Aorta (tissue), 5 donors: ENCODE measurements around the gene TMEM88. TPM values are rescaled to one million over a fixed set of nuclear protein-coding genes. Genes with fewer than 3 reads are reported as not detected.

Source experiments
- ATAC-seq: fragments of 200-7000 bp; cut with Tn5 transposase; one replicate; pipeline ENCODE4 v1.9.1; 2022; ENCODE audit warnings: moderate library complexity; ENCODE audit not compliant: low FRiP score
- DNase-seq, 2 donors: peaks; one replicate each; pipeline ENCODE4 v3.0.0-alpha.2; 2020
- H3K27ac ChIP-seq, 2 donors: one replicate each; pipeline ENCODE4 v1.5.1; 2013; ENCODE audit warnings: low read length in 2 of 2, mild to moderate bottlenecking in 2 of 2, moderate library complexity in 2 of 2, control low read depth in 1 of 2, inconsistent platforms in 1 of 2, low read depth in 1 of 2
- H3K27me3 ChIP-seq, 2 donors: one replicate each; pipeline ENCODE4 v1.6.1; 2013; ENCODE audit warnings: control low read depth in 1 of 2, low read length in 1 of 2, mild to moderate bottlenecking in 1 of 2, moderate library complexity in 1 of 2; ENCODE audit not compliant: insufficient read depth in 2 of 2, control insufficient read depth in 1 of 2
- H3K36me3 ChIP-seq, 2 donors: one replicate each; pipeline ENCODE4 v1.6.1; 2013; ENCODE audit warnings: control low read depth in 1 of 2, low read length in 1 of 2, mild to moderate bottlenecking in 1 of 2; ENCODE audit not compliant: insufficient read depth in 2 of 2, control insufficient read depth in 1 of 2
- H3K4me1 ChIP-seq, 2 donors: one replicate each; pipeline ENCODE4 v1.6.1; 2013; ENCODE audit warnings: low read length in 2 of 2, control low read depth in 1 of 2, mild to moderate bottlenecking in 1 of 2, moderate library complexity in 1 of 2; ENCODE audit not compliant: insufficient read depth in 2 of 2, control insufficient read depth in 1 of 2
- H3K4me3 ChIP-seq, 2 donors: one replicate each; pipeline ENCODE4 v1.5.1; 2013; ENCODE audit warnings: low read length in 2 of 2, control low read depth in 1 of 2, mild to moderate bottlenecking in 1 of 2
- H3K9me3 ChIP-seq: one replicate; pipeline ENCODE4 v1.6.1; 2013; ENCODE audit warnings: mild to moderate bottlenecking, low read length; ENCODE audit not compliant: control insufficient read depth
- WGBS, 2 donors: extraction: QIAGEN DNeasy Blood & Tissue Kit; methylation state at CpG; one replicate each; pipeline ENCODE4 v1.1.7; 2013; 5-methylcytosine and 5-hydroxymethylcytosine counted together
- intact Hi-C, 2 donors: fragments of 100-400 bp; cut with DNase I; formaldehyde crosslinking; loops; one replicate each; pipeline versions ENCODE4 v1.14.2 to v1.15.0; 2022
- polyA plus RNA-seq, 2 donors: library from polyadenylated mRNA; stranded (reverse); fragments of 200-250 nt; gene quantifications; one replicate each; pipeline ENCODE4 v1.2.3, GENCODE V29; 2013
- total RNA-seq, 2 donors: library from RNA; stranded (reverse); fragmentation: NEBNext Ultra II Directional; extraction: Animal tissue kit (Norgen Biotek cat#: 25700); gene quantifications; one replicate each; pipeline ENCODE4 v1.2.1, GENCODE V29; 2021
- donor health status: healthy with polysubstance abuse.
- donor health status: Bipolar disorder and iron deficiency.
- donor health status: DM: no; HTN: no; CAD: no.
- donor health status: DM: no; HTN: no; CAD: no.
- donor health status: DM: yes; HTN: yes; CAD: no.

The TMEM88 gene
- total and polyA plus RNA-seq, 4 donors, result 4.5 to 28.6 (median 16.0) TPM; not detected in 1

- intact Hi-C loops, result no loop called here
- H3K27me3 ChIP-seq, result no peaks in the 10 kb centered on the region
- 86 to 89% methylated on average over 2 of the region's 2 CpGs for WGBS, 2 donors
- ATAC-seq (no peak), DNase-seq (no peak)
- H3K9me3 ChIP-seq, result no peaks in the 10 kb centered on the region
- H3K4me3 ChIP-seq, result no peak overlapping the region
- peaks cover 3 to 4% of the 10 kb centered on the region in 2 donors for H3K36me3 ChIP-seq
- H3K27ac ChIP-seq, result no peak overlapping the region
- H3K4me1 ChIP-seq, result no peaks in the 10 kb centered on the region
These were observed 21.0 kb downstream of the TMEM88 start for GRCh38 chr17:7875804-7876370.

- H3K4me3 ChIP-seq, result no peak overlapping the region
- no peaks in the 10 kb centered on the region for H3K9me3 ChIP-seq
- H3K4me1 ChIP-seq, result no peaks in the 10 kb centered on the region
- no peaks in the 10 kb centered on the region for H3K27me3 ChIP-seq
- ATAC-seq (no peak), DNase-seq (no peak)
- WGBS, 2 donors, result 93 to 96% methylated on average over 7 of the region's 7 CpGs
- H3K36me3 ChIP-seq, result peaks cover 3 to 4% of the 10 kb centered on the region in 2 donors
- intact Hi-C loops, result no loop called here
- no peak overlapping the region for H3K27ac ChIP-seq
These were observed 23.4 kb downstream of the TMEM88 start for GRCh38 chr17:7878234-7878633.

GRCh38 chr17:7880076-7880868, 25.4 kb downstream of the TMEM88 start:
- no peak for DNase-seq
- intact Hi-C loops, result no loop called here
- no peak for ATAC-seq
- no peak overlapping the region for H3K4me3 ChIP-seq
- no peaks in the 10 kb centered on the region for H3K9me3 ChIP-seq
- 79 to 80% methylated on average over 3 of the region's 3 CpGs for WGBS, 2 donors
- H3K27ac ChIP-seq, result no peak overlapping the region
- H3K27me3 ChIP-seq, result no peaks in the 10 kb centered on the region
- peaks cover 0 to 4% of the 10 kb centered on the region in 2 donors for H3K36me3 ChIP-seq
- H3K4me1 ChIP-seq, result no peaks in the 10 kb centered on the region

GRCh38 chr17:7881276-7882054, 26.6 kb downstream of the TMEM88 start:
- H3K36me3 ChIP-seq, result peaks cover 0 to 4% of the 10 kb centered on the region in 2 donors
- 44 to 55% methylated on average over 7 of the region's 7 CpGs for WGBS, 2 donors
- no peak for DNase-seq

GRCh38 chr17:7882068-7882467, 27.2 kb downstream of the TMEM88 start:
- no peak overlapping the region for H3K4me3 ChIP-seq
- H3K27me3 ChIP-seq, result no peaks in the 10 kb centered on the region
- intact Hi-C loops, result no loop called here
- ATAC-seq (no peak), DNase-seq (no peak)
- no peaks in the 10 kb centered on the region for H3K9me3 ChIP-seq
- peaks cover 0 to 4% of the 10 kb centered on the region in 2 donors for H3K36me3 ChIP-seq
- WGBS, 2 donors, result 72 to 80% methylated on average over 7 of the region's 7 CpGs
- peaks cover 0 to 3% of the 10 kb centered on the region in 2 donors for H3K4me1 ChIP-seq
- no peak overlapping the region for H3K27ac ChIP-seq

More at GRCh38 chr17:7881276-7882054, 26.6 kb downstream of the TMEM88 start:
- Histone ChIP-seq H3K9me3 (no peaks in the 10 kb centered on the region), H3K4me3 (no peak overlapping the region), H3K27ac (no peak overlapping the region), H3K4me1 (peaks cover 0 to under 1% of the 10 kb centered on the region in 2 donors), H3K27me3 (no peaks in the 10 kb centered on the region)
- intact Hi-C loops, result no loop called here
- ATAC-seq, result no peak

GRCh38 chr17:7882629-7883028, 27.8 kb downstream of the TMEM88 start:
- Histone ChIP-seq H3K4me1 (peaks cover 0 to 3% of the 10 kb centered on the region in 2 donors), H3K4me3 (no peak overlapping the region), H3K9me3 (no peaks in the 10 kb centered on the region), H3K27ac (no peak overlapping the region), H3K27me3 (no peaks in the 10 kb centered on the region), H3K36me3 (peaks cover 0 to 4% of the 10 kb centered on the region in 2 donors)
- no peak for ATAC-seq
- intact Hi-C loops, result no loop called here
- WGBS, 2 donors, result 81 to 86% methylated on average over 3 of the region's 3 CpGs
- no peak for DNase-seq

- H3K4me3 ChIP-seq, result peak overlapping the region in 1 of 2 donors; percentile 91
- no peak for DNase-seq
- H3K36me3 ChIP-seq, result peaks cover 0 to 4% of the 10 kb centered on the region in 2 donors
- no peak overlapping the region for H3K27ac ChIP-seq
- 1 to 3% methylated on average over 3 of the region's 3 CpGs for WGBS, 2 donors
- no peaks in the 10 kb centered on the region for H3K9me3 ChIP-seq
- no peak for ATAC-seq
- peaks cover 0 to 3% of the 10 kb centered on the region in 2 donors for H3K4me1 ChIP-seq
- H3K27me3 ChIP-seq, result no peaks in the 10 kb centered on the region
- intact Hi-C loops, result no loop called here
These were observed 29.0 kb downstream of the TMEM88 start for GRCh38 chr17:7883781-7884386.

- no peak for DNase-seq
- Histone ChIP-seq H3K4me3 (peak overlapping the region; percentile 37 to 91), H3K36me3 (peaks cover 0 to 4% of the 10 kb centered on the region in 2 donors), H3K27me3 (no peaks in the 10 kb centered on the region), H3K4me1 (peaks cover 0 to 3% of the 10 kb centered on the region in 2 donors), H3K9me3 (no peaks in the 10 kb centered on the region), H3K27ac (peak overlapping the region in 1 of 2 donors; percentile 61)
- 0 to 2% methylated on average over 22 to 93 of the region's 100 CpGs for WGBS, 2 donors
- intact Hi-C loops, result no loop called here
- ATAC-seq, result no peak
These were observed 29.9 kb downstream of the TMEM88 start for GRCh38 chr17:7884581-7885366.
